WI38 (cell line): ENCODE data around the gene PPDPF.

Experiments used
- H3K4me3 ChIP-seq: 2 replicates; pipeline ENCODE4 v1.5.1; 2011; ENCODE audit warnings: low read depth, mild to moderate bottlenecking, control low read depth, low read length
- CTCF ChIP-seq: IDR thresholded peaks from 2 replicates; pipeline ENCODE4 v1.5.1; 2012; ENCODE audit warnings: low read depth, mild to moderate bottlenecking, control low read depth, low read length

PPDPF gene

GRCh38 chr20:63497946-63498935, 22.3 kb upstream of the PPDPF start:
- no peak overlapping the region for H3K4me3 ChIP-seq
- TF ChIP-seq CTCF = no peak

GRCh38 chr20:63498960-63499337, 21.6 kb upstream of the PPDPF start, which contains the start of gene EEF1A2:
TSS of gene EEF1A2 (minus strand) at chr20:63499083. CDS start at chr20:63497763, 1,320 bp downstream.
- no peak for TF ChIP-seq CTCF
- H3K4me3 ChIP-seq = 0 out of 2 replicates have a peak within 1 kb of the TSS, but pooled peaks have one; percentile 20

- no peak for TF ChIP-seq CTCF
- 0 out of 2 replicates have a peak overlapping the region, but pooled peaks have one; percentile 20 for H3K4me3 ChIP-seq
Measured at GRCh38 chr20:63499338-63499969, 21.1 kb upstream of the PPDPF start.

- TF ChIP-seq CTCF = no peak
- no peak overlapping the region for H3K4me3 ChIP-seq
Measured at GRCh38 chr20:63500151-63500901, 20.2 kb upstream of the PPDPF start.

GRCh38 chr20:63500902-63501817, 19.4 kb upstream of the PPDPF start:
- TF ChIP-seq CTCF = no peak
- H3K4me3 ChIP-seq = no peak overlapping the region

GRCh38 chr20:63501818-63502670, 18.5 kb upstream of the PPDPF start:
- H3K4me3 ChIP-seq = no peak overlapping the region
- TF ChIP-seq CTCF = no peak
